Activated naive CD4-positive, alpha-beta T cell treated with anti-CD3 and anti-CD28 coated beads, Interleukin-2, amount 10 ng/mL, durations not matched to agents 7 days and 5 days (primary cell): ENCODE data around the gene AVPR2.

Source experiments
- CTCF ChIA-PET: fragments of 350-600 bp; sonication (Branson Sonifier 250); formaldehyde crosslinking; loops from one replicate; lab custom pipeline; 2021; ENCODE audit warnings: antibody characterized with exemption; lab: Charles Lee
- DNase-seq: peaks from one replicate; pipeline ENCODE4 v3.0.0-alpha.2; 2020
- H3K27ac Mint-ChIP-seq: one replicate; pipeline ENCODE4 v1.8.0; 2021; ENCODE audit warnings: mild to moderate bottlenecking, moderate library complexity, mixed read lengths
- H3K27me3 Mint-ChIP-seq: one replicate; pipeline ENCODE4 v1.8.0; 2021; ENCODE audit warnings: mild to moderate bottlenecking, mixed read lengths
- H3K36me3 Mint-ChIP-seq: one replicate; pipeline ENCODE4 v1.8.0; 2021; ENCODE audit warnings: mixed read lengths
- H3K4me1 Mint-ChIP-seq: one replicate; pipeline ENCODE4 v1.8.0; 2021; ENCODE audit warnings: mixed read lengths
- H3K4me3 Mint-ChIP-seq: one replicate; pipeline ENCODE4 v1.8.0; 2021; ENCODE audit warnings: mild to moderate bottlenecking, moderate library complexity, mixed read lengths
- H3K9me3 Mint-ChIP-seq: one replicate; pipeline ENCODE4 v1.8.0; 2021; ENCODE audit warnings: mixed read lengths

The AVPR2 gene

GRCh38 chrX:153877571-153878261 is 26.8 kb upstream of the AVPR2 start:
- Mint-ChIP-seq H3K4me3 (no peak overlapping the region), H3K36me3 (no peaks in the 10 kb centered on the region), H3K4me1 (peaks cover 20% of the 10 kb centered on the region), H3K9me3 (no peaks in the 10 kb centered on the region), H3K27me3 (peaks cover 79% of the 10 kb centered on the region), H3K27ac (no peak overlapping the region)
- no peak for DNase-seq
- CTCF ChIA-PET = interaction anchor here (1.2 kb wide), 1 partner anchor 86 kb away, joined by 3 read pairs; no protein-coding TSS in a partner anchor

DNA sequence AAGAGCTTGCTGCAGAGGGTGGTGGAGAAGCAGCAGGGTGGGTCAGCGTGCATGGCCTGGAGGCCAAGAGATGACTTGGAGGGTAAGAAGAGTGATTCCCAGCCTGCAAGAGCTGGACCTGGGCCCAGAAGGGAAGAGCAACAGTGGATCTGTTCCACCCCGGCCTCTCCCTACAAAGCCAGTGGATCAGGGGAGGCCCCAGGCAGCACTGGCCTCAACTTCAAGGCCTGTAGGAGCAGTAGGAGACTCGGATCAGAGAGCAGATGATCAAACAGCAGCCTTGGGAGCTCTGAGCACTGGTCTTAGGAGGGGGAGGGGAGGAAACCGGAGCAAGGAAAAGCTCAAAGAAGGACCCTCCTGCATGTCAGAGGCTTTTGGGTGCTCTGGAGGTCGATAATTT is 26.1 kb upstream of the AVPR2 start:
- no peak overlapping the region for H3K27ac Mint-ChIP-seq
- CTCF ChIA-PET = interaction anchor here (1.0 to 1.2 kb wide), 2 partner anchors 43 to 86 kb away, joined by 3 read pairs; no protein-coding TSS in a partner anchor
- peaks cover 79% of the 10 kb centered on the region for H3K27me3 Mint-ChIP-seq

DNA sequence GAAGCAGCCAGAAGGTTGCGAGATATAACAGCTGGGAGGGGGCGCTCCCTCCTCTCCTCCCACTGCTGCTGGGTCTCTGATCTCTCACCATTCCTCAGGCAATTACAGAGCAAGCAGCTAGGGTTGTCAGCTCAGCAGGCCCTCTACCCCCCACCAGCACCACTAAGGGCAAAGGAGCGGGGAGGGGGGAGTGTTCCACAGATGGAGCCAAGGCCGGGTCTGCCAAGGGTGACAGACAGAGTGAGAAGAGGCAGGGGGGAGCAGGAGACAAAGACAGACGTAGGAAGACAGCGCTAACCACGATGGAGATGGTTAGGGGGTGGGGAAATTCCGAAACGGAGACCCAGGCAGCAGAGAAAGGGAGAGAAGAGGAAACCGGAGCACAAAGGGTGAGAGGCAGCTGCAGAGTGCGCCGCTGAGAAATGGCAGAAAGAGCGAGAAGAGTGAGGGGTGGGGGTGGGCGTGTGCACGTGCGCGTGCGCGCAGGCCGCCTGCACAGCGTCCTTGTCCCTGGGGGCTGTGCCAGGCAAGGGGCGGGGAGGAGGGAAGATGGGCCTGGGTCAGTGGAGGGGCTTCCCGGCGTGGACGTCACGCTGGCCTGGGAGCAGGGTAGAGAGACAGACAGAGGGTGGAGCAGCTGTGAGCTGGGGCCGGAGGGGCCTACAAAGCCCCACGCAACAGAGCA is 25.4 kb upstream of the AVPR2 start:
- no peak for DNase-seq
- CTCF ChIA-PET = interaction anchor here (1.0 to 1.2 kb wide), 2 partner anchors 43 to 87 kb away, joined by 3 read pairs; no protein-coding TSS in a partner anchor
- Mint-ChIP-seq H3K27me3 (peaks cover 78% of the 10 kb centered on the region), H3K27ac (no peak overlapping the region), H3K4me3 (no peak overlapping the region), H3K4me1 (peaks cover 20% of the 10 kb centered on the region), H3K9me3 (no peaks in the 10 kb centered on the region), H3K36me3 (no peaks in the 10 kb centered on the region)

More for the DNA sequence above, 26.1 kb upstream of the AVPR2 start:
- Mint-ChIP-seq H3K36me3 (no peaks in the 10 kb centered on the region), H3K4me3 (no peak overlapping the region), H3K9me3 (no peaks in the 10 kb centered on the region), H3K4me1 (peaks cover 20% of the 10 kb centered on the region)
- DNase-seq = no peak

GRCh38 chrX:153879741-153880439 is 24.6 kb upstream of the AVPR2 start:
- peaks cover 23% of the 10 kb centered on the region for H3K4me1 Mint-ChIP-seq
- H3K36me3 Mint-ChIP-seq = no peaks in the 10 kb centered on the region
- DNase-seq = no peak
- no peaks in the 10 kb centered on the region for H3K9me3 Mint-ChIP-seq
- no peak overlapping the region for H3K27ac Mint-ChIP-seq
- H3K4me3 Mint-ChIP-seq = no peak overlapping the region
- peaks cover 79% of the 10 kb centered on the region for H3K27me3 Mint-ChIP-seq
- CTCF ChIA-PET = no interaction called here

DNA sequence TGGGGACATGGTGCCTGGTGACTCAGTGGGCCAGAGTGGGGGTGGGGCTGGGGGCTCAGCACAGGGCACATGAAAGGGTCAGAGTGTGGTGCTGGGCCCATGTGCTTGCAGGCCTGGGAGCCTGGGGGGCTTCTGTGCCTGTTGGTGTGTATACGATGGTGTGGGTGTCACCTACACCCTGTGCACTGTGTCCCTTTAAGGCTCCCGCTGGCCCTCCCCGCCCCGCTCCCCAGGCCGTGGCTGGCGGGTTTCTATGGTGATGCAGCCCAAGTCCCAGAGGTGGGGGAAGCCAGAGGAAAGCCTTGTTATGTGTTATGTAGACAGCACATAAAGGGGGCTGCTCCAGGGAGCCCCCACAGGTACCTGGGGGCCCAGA is 24.0 kb upstream of the AVPR2 start:
- Mint-ChIP-seq H3K27me3 (peaks cover 79% of the 10 kb centered on the region), H3K9me3 (no peaks in the 10 kb centered on the region), H3K4me1 (peaks cover 27% of the 10 kb centered on the region), H3K27ac (no peak overlapping the region), H3K4me3 (no peak overlapping the region), H3K36me3 (no peaks in the 10 kb centered on the region)
- CTCF ChIA-PET = no interaction called here
- DNase-seq = no peak

DNA sequence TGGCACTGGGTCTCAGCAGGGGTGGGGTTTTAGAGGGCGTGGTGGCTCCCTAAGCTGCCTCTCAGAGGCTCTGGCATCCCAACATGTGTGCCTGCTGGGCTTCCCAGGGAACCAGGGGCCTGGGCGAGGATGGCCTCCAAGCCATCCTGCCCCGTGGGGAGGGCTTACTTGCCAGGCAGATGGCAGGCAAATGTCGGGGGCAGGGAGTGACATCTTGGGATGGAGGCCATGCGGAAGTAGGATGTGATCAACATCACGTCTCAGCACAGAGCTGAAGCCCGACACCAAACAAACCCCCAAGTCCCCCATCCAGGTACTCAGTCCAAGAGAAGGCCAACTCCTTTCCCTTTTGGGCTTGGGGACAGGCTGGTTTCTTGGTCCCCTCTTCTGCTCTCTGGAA is 23.2 kb upstream of the AVPR2 start:
- H3K36me3 Mint-ChIP-seq = no peaks in the 10 kb centered on the region
- H3K4me3 Mint-ChIP-seq = no peak overlapping the region
- H3K4me1 Mint-ChIP-seq = peaks cover 28% of the 10 kb centered on the region
- no peak overlapping the region for H3K27ac Mint-ChIP-seq
- DNase-seq = no peak
- no peaks in the 10 kb centered on the region for H3K9me3 Mint-ChIP-seq
- CTCF ChIA-PET = no interaction called here
- peaks cover 81% of the 10 kb centered on the region for H3K27me3 Mint-ChIP-seq

DNA sequence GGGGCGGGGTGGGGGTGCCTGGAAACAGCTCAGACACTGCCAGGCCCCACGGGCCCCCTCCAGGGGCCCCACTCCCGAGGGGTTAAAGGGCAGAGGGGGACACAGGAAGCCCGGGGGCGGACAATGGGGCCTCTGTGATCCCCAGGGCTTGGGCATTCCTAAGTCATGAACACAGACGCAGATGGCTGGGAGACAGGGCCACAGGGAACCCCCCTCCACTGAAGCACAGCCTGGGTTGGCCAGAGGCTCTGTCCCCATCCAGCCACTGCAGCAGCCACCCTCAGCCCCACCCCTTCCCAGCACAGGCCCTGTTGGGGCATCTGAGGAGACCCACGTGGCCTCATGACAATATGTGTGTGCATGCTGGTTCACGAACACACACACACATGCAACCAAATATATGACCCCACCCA is 22.4 kb upstream of the AVPR2 start:
- Mint-ChIP-seq H3K36me3 (no peaks in the 10 kb centered on the region), H3K27me3 (peaks cover 89% of the 10 kb centered on the region), H3K4me3 (no peak overlapping the region), H3K4me1 (peaks cover 28% of the 10 kb centered on the region), H3K9me3 (no peaks in the 10 kb centered on the region), H3K27ac (no peak overlapping the region)
- DNase-seq = no peak
- CTCF ChIA-PET = no interaction called here

DNA sequence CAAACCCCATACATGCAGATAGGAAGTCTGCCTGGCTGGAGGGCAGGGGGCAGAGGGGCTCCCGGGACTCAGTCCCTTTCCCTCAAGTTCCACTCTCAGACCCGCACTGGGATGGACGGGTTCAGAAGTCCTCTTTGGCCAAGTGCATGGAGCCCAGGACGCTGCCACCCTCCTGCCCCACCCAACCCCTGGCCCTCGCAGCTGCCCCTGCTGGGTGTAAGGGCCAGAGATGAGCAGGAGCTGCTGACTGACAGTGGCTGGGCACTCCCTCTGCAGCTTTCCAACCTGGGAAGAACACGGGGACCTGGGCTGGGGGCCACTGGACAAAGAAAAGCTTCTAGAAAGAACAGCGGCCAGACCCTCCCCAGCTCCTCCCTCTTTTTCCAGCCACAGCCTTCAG is 21.9 kb upstream of the AVPR2 start:
- Mint-ChIP-seq H3K27me3 (peaks cover 90% of the 10 kb centered on the region), H3K4me1 (peaks cover 25% of the 10 kb centered on the region), H3K4me3 (no peak overlapping the region), H3K36me3 (no peaks in the 10 kb centered on the region), H3K9me3 (no peaks in the 10 kb centered on the region), H3K27ac (no peak overlapping the region)
- CTCF ChIA-PET = no interaction called here
- no peak for DNase-seq

DNA sequence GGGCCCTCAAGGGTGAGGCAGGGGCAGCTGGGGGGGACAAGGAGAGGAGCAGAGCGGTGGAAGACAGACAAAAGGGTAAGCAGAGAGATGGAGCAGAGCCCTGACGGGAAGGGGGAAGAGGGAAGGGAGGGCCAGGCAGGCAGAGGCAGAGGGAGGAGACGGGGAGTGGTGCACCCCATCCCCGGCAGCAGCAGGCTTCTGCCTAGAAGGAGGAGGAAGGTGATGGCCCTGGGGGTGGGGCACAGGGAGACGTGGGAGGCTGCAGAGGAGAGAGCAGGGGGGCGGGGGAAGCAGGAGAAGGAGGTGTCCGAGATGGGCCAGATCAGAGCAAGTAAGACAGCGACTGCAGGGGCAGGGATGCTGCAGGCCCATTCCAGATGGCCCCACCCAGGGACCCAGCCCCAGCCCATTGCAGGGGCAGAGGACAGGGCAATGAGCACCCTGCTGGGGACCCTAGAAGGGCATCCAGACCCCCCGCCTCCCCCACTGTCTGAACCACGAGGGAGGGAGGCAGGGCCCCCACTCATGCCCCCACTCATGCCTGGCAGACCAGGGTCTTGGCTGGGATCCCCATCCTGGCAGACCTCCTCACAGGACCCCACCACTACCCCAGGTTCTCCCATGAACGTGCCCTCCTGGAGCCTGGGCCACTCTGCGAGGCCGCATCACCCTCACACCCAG is 21.2 kb upstream of the AVPR2 start:
- no peak for DNase-seq
- H3K9me3 Mint-ChIP-seq = no peaks in the 10 kb centered on the region
- CTCF ChIA-PET = no interaction called here
- peaks cover 18% of the 10 kb centered on the region for H3K4me1 Mint-ChIP-seq
- peaks cover 90% of the 10 kb centered on the region for H3K27me3 Mint-ChIP-seq
- H3K36me3 Mint-ChIP-seq = no peaks in the 10 kb centered on the region
- H3K4me3 Mint-ChIP-seq = no peak overlapping the region
- H3K27ac Mint-ChIP-seq = no peak overlapping the region

GRCh38 chrX:153884136-153884535 is 20.3 kb upstream of the AVPR2 start:
- peaks cover 90% of the 10 kb centered on the region for H3K27me3 Mint-ChIP-seq
- H3K27ac Mint-ChIP-seq = no peak overlapping the region
- no peaks in the 10 kb centered on the region for H3K9me3 Mint-ChIP-seq
- peaks cover 11% of the 10 kb centered on the region for H3K4me1 Mint-ChIP-seq
- H3K4me3 Mint-ChIP-seq = no peak overlapping the region
- no peak for DNase-seq
- CTCF ChIA-PET = no interaction called here
- no peaks in the 10 kb centered on the region for H3K36me3 Mint-ChIP-seq

DNA sequence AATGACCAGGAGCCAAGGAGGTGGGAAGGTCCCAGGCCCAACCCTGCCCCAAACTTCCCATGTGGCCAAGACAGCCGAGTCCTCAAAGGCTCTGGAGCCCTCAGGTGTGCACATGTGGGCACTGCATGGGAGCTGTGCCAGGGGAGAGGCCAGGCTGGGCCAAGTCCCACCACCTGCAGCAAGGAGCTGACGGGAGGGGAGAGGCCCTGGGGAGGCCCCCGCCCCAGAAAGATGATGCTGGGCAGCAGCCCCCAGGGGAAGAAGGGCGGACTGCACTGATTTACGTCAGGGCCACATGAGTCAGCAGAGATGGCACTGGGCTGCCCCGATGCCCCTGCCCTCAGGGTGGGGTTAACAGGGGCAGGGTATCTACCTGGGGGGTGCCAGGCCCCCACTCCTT is 19.9 kb upstream of the AVPR2 start:
- Mint-ChIP-seq H3K36me3 (no peaks in the 10 kb centered on the region), H3K27ac (no peak overlapping the region), H3K9me3 (no peaks in the 10 kb centered on the region), H3K4me1 (peaks cover 8% of the 10 kb centered on the region), H3K27me3 (peaks cover 90% of the 10 kb centered on the region), H3K4me3 (no peak overlapping the region)
- CTCF ChIA-PET = interaction anchor here (0.6 kb wide), 1 partner anchor 197 kb away, joined by 3 read pairs; the partner anchor contains the start of gene SLC6A8
- no peak for DNase-seq

GRCh38 chrX:153885208-153885787 is 19.2 kb upstream of the AVPR2 start:
- H3K27me3 Mint-ChIP-seq = peaks cover 90% of the 10 kb centered on the region
- no peaks in the 10 kb centered on the region for H3K36me3 Mint-ChIP-seq
- no peaks in the 10 kb centered on the region for H3K9me3 Mint-ChIP-seq
- H3K4me3 Mint-ChIP-seq = no peak overlapping the region
- peaks cover 8% of the 10 kb centered on the region for H3K4me1 Mint-ChIP-seq
- CTCF ChIA-PET = interaction anchor here (0.6 kb wide), 1 partner anchor 198 kb away, joined by 3 read pairs; the partner anchor contains the start of gene SLC6A8
- DNase-seq = no peak
- no peak overlapping the region for H3K27ac Mint-ChIP-seq

DNA sequence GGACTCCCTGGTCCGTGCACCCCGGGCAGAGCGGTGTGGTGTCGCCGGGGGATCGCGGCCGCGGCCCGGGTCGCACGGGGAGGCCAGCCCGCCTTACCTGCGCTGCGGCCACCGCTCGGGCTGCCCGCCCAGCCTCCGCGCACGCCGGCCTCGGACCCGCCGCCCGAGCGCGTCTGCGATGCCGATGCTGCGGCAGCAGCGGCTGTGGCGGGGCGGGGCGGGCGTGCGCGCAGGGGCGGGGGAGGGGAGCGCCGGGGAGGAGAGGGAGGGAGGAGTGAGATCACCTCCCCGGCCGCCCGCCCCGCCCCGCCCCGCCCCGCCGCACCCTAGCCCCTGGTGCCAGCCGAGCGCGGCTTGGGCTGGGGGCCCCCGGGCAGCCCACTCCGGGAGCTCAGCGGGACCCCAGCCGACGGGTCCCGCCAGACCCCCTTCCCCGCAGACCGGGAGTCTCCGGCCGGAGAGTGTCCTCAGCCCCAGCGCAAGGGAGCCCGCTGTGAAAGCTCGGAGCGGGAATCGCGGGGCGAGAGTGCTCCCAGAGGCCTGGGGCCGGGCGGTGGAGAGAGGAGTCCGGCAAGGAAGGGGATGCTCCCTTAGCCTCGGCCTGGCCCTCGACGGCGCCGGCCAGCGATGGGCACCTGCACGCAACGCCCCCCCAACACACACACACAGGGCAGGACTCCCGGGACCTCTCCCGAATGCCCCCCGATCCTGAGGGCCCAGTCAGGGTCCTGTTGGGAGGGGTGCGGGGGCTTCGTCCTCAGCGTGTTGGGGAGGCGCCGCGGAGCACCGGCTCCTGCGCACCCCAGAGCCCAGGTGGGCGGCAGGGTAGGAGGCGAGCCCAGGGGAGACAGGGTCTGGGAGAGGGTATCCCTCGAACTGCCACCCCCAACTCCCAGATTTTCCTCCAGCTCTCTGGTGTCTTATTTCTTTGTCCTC is 18.2 kb upstream of the AVPR2 start, which contains the start of gene L1CAM:
TSS of gene L1CAM (minus strand) at position 206 of the 936 bp plus-strand sequence. CDS start 10,337 bp downstream, outside the sequence.
- Mint-ChIP-seq H3K27me3 (peaks cover 91% of the 10 kb centered on the region), H3K4me1 (peaks cover 8% of the 10 kb centered on the region)

More for the DNA sequence above, 18.2 kb upstream of the AVPR2 start, which contains the start of gene L1CAM:
- H3K36me3 Mint-ChIP-seq = no peaks in the 10 kb centered on the region
- no peak for DNase-seq
- CTCF ChIA-PET = no interaction called here
- H3K4me3 Mint-ChIP-seq = no peak within 1 kb of the TSS
- H3K27ac Mint-ChIP-seq = no peak within 1 kb of the TSS
- no peaks in the 10 kb centered on the region for H3K9me3 Mint-ChIP-seq
